Esophagus muscularis mucosa (tissue), 3 donors: ENCODE measurements around the gene WBP1L.
"Not testable (repeated sequence)": the region's sequence is repeated elsewhere in the genome, so short reads cannot be mapped to it uniquely, and the experiment has no call there.

Experiments used
- POLR2AphosphoS5 ChIP-seq, 2 donors: sonication (generic); formaldehyde crosslinking; IDR thresholded peaks; one replicate each; pipeline ENCODE4 v1.6.1; 2017; ENCODE audit warnings: antibody characterized with exemption in 2 of 2
- TF ChIP-seq, protein P1 (sequence below), 3 experiments: fragments of 200-600 bp in 2 of 3; fragments of 450-650 bp in 1 of 3; sonication (generic) in 2 of 3; IDR thresholded peaks; one replicate each; pipeline ENCODE4 v1.5.1; 2017 to 2019; ENCODE audit warnings: antibody characterized with exemption in 3 of 3, mild to moderate bottlenecking in 2 of 3, moderate library complexity in 1 of 3

DNA sequence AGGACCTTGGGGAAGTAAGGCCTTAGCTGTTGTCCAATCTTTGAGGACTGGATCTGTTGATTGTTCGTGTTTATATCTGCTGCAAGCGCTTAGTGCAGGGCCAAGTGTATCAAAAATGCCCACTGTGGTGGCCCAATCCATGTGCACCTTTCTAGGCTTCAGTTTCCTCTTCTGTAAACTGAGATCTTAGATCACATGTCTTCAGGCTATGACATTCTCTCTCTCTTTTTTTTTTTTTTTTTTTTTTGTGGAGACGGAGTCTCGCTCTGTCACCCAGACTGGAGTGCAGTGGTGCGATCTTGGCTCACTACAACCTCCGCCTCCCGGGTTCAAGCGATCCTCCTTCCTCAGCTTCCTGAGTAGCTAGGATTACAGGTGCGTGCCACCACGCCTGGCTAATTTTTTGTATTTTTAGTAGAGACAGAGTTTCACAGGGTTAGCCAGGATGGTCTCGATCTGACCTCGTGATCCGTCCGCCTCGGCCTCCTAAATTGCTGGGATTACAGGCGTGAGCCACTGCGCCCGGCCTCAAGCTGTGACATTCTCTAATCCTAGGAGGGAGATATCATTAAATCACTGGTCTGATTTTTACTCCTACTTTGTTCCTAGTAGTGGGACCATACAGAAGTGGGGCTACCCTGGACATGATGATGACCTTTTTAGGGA, 26.7 kb upstream of the WBP1L start:
- TF ChIP-seq, protein P1, sequence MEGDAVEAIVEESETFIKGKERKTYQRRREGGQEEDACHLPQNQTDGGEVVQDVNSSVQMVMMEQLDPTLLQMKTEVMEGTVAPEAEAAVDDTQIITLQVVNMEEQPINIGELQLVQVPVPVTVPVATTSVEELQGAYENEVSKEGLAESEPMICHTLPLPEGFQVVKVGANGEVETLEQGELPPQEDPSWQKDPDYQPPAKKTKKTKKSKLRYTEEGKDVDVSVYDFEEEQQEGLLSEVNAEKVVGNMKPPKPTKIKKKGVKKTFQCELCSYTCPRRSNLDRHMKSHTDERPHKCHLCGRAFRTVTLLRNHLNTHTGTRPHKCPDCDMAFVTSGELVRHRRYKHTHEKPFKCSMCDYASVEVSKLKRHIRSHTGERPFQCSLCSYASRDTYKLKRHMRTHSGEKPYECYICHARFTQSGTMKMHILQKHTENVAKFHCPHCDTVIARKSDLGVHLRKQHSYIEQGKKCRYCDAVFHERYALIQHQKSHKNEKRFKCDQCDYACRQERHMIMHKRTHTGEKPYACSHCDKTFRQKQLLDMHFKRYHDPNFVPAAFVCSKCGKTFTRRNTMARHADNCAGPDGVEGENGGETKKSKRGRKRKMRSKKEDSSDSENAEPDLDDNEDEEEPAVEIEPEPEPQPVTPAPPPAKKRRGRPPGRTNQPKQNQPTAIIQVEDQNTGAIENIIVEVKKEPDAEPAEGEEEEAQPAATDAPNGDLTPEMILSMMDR (IDR thresholded peaks at IDR 0.05) = not testable (repeated sequence)
- TF ChIP-seq POLR2AphosphoS5 (IDR thresholded peaks at IDR 0.05) = not testable (repeated sequence)
